Endothelial cell of umbilical vein (primary cell): ENCODE measurements around the gene HOXA10.

ENCODE experiments used
- EZH2 ChIP-seq: IDR thresholded peaks from 2 replicates; pipeline ENCODE4 v1.6.1; 2012; ENCODE audit warnings: borderline replicate concordance, low read depth, mild to moderate bottlenecking, moderate library complexity, low read length, inconsistent platforms; ENCODE audit not compliant: severe bottlenecking
- FOS ChIP-seq: IDR thresholded peaks from 2 replicates; pipeline ENCODE4 v1.6.1; 2011; ENCODE audit warnings: mild to moderate bottlenecking, low read length, moderate library complexity, borderline replicate concordance; ENCODE audit not compliant: insufficient read depth
- GATA2 ChIP-seq: IDR thresholded peaks from 2 replicates; pipeline ENCODE4 v1.7.0; 2011; ENCODE audit warnings: low read depth, mild to moderate bottlenecking, moderate library complexity, mixed read lengths, low read length; ENCODE audit not compliant: insufficient read length, insufficient read depth
- JUN ChIP-seq: IDR thresholded peaks from 2 replicates; pipeline ENCODE4 v1.6.1; 2011; ENCODE audit warnings: borderline replicate concordance, low read depth; ENCODE audit not compliant: insufficient read length, insufficient read depth
- MYC ChIP-seq: IDR thresholded peaks from one replicate; pipeline ENCODE4 v1.6.1; 2011; ENCODE audit warnings: mild to moderate bottlenecking, low read depth, low read length
- POLR2A ChIP-seq: IDR thresholded peaks from 2 replicates; pipeline ENCODE4 v1.6.1; 2012; ENCODE audit warnings: low read depth, mild to moderate bottlenecking, control low read depth, low read length
- POLR2AphosphoS5 ChIP-seq: IDR thresholded peaks from 2 replicates; pipeline ENCODE4 v1.6.1; 2012; ENCODE audit warnings: low read depth, mild to moderate bottlenecking, control low read depth, low read length, moderate library complexity; ENCODE audit not compliant: insufficient read depth
- TF ChIP-seq, protein P1 (sequence below), 2 donors: IDR thresholded peaks; 1 replicate in 1 of 2; 2 replicates in 1 of 2; pipeline ENCODE4 v1.5.1; 2011; ENCODE audit warnings: low read length in 2 of 2, mild to moderate bottlenecking in 2 of 2, moderate library complexity in 2 of 2, control low read depth in 1 of 2, inconsistent platforms in 1 of 2, low read depth in 1 of 2; ENCODE audit not compliant: insufficient read depth in 1 of 2; ENCODE audit errors: extremely low read depth in 1 of 2
- TF ChIP-seq, protein P2 (sequence below): IDR thresholded peaks from 2 replicates; pipeline ENCODE4 v1.6.1; 2011; ENCODE audit not compliant: insufficient read depth, insufficient read length

DNA sequence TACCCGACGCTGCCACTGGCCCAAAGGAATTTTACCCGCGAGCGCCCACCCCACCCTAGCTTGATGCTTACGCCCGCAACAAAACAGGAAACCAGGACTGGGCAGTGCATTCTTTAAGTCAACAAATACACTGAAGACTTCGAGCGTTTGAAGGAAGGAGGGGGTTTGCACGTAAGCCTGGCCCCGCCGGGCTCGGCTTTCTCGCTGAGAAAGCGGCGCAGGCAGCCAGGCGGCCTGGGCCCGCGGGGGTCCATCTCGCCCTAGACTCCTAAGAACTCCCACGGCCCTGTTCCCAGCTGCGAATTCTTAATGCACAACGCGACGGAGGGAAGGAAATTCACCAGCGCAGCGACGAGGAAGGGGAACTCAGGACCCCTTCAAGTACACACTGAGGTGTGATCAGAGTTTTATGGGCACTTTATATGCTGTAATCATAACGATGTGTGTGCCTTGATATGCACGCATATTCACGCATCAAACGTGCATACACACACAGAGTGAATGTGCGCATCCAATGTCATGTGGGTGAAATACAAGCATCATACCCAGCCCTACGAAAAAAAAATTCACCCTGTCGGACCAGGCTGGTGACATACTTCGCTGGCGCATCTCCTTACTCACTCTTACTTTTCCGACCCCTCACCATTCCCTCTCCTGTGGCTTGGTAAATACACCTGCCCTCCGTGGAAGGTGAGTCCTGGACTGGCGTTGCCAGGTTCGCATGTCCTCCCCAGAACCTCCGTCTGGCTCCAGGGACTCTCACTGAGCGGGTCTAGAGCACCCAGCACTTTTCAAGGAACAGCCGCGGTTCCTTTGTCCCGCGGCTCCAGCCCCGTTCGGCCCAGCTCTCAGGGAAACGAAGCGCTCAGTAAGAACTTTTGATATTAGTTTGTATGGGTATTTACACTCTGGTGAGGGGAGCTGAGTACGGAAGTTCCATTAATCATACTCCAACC lies 31.5 kb upstream of the HOXA10 start:
- TF ChIP-seq, protein P1, sequence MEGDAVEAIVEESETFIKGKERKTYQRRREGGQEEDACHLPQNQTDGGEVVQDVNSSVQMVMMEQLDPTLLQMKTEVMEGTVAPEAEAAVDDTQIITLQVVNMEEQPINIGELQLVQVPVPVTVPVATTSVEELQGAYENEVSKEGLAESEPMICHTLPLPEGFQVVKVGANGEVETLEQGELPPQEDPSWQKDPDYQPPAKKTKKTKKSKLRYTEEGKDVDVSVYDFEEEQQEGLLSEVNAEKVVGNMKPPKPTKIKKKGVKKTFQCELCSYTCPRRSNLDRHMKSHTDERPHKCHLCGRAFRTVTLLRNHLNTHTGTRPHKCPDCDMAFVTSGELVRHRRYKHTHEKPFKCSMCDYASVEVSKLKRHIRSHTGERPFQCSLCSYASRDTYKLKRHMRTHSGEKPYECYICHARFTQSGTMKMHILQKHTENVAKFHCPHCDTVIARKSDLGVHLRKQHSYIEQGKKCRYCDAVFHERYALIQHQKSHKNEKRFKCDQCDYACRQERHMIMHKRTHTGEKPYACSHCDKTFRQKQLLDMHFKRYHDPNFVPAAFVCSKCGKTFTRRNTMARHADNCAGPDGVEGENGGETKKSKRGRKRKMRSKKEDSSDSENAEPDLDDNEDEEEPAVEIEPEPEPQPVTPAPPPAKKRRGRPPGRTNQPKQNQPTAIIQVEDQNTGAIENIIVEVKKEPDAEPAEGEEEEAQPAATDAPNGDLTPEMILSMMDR (IDR thresholded peaks at IDR 0.05; ENCODE audit: extremely low read depth in 1 of 2, insufficient read depth in 1 of 2, low read depth in 1 of 2, low read length in 2 of 2): no peak
- TF ChIP-seq FOS (no peak), POLR2A (no peak), MYC (no peak), POLR2AphosphoS5 (no peak), EZH2 (peak; percentile 95), JUN (no peak), GATA2 (no peak)
- TF ChIP-seq, protein P2, sequence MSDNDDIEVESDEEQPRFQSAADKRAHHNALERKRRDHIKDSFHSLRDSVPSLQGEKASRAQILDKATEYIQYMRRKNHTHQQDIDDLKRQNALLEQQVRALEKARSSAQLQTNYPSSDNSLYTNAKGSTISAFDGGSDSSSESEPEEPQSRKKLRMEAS: no peak
